Mucosa of stomach (tissue), 1 donor: ENCODE results near the gene PTPRH.

Experiments used
- H3K27me3 ChIP-seq: one replicate; pipeline ENCODE4 v1.7.0; 2013; ENCODE audit warnings: mild to moderate bottlenecking, low read length; ENCODE audit not compliant: control insufficient read depth, insufficient read depth
- H3K36me3 ChIP-seq: one replicate; pipeline ENCODE4 v1.7.0; 2013; ENCODE audit warnings: low read length; ENCODE audit not compliant: control insufficient read depth, insufficient read depth
- H3K4me1 ChIP-seq: one replicate; pipeline ENCODE4 v1.7.0; 2013; ENCODE audit warnings: mild to moderate bottlenecking, low read length; ENCODE audit not compliant: control insufficient read depth, insufficient read depth
- H3K4me3 ChIP-seq: one replicate; pipeline ENCODE4 v1.7.0; 2013; ENCODE audit warnings: low read length
- H3K9ac ChIP-seq: one replicate; pipeline ENCODE4 v1.7.0; 2013; ENCODE audit warnings: mild to moderate bottlenecking, low read length, moderate library complexity
- H3K9me3 ChIP-seq: one replicate; pipeline ENCODE4 v1.7.0; 2013; ENCODE audit warnings: mild to moderate bottlenecking, low read length, moderate library complexity; ENCODE audit not compliant: control insufficient read depth
- donor health status: Pancreatic carcinoma.

The PTPRH gene

GRCh38 chr19:55171440-55171839 is 37.9 kb downstream of the PTPRH start:
- H3K27me3 ChIP-seq = peaks cover 60% of the 10 kb centered on the region
- H3K4me3 ChIP-seq = no peak overlapping the region
- no peaks in the 10 kb centered on the region for H3K9me3 ChIP-seq
- peaks cover 18% of the 10 kb centered on the region for H3K4me1 ChIP-seq
- H3K36me3 ChIP-seq = no peaks in the 10 kb centered on the region
- H3K9ac ChIP-seq = no peak overlapping the region

- Histone ChIP-seq H3K36me3 (no peaks in the 10 kb centered on the region), H3K27me3 (peaks cover 39% of the 10 kb centered on the region), H3K9me3 (no peaks in the 10 kb centered on the region), H3K4me1 (peaks cover 15% of the 10 kb centered on the region), H3K4me3 (no peak overlapping the region), H3K9ac (no peak overlapping the region)
Observed at GRCh38 chr19:55169136-55169535, 40.2 kb downstream of the PTPRH start.

- no peaks in the 10 kb centered on the region for H3K36me3 ChIP-seq
- H3K9me3 ChIP-seq = no peaks in the 10 kb centered on the region
- H3K27me3 ChIP-seq = peaks cover 27% of the 10 kb centered on the region
- H3K4me3 ChIP-seq = peak within 1 kb of the TSS; percentile 34
- H3K9ac ChIP-seq = no peak within 1 kb of the TSS
- peaks cover 7% of the 10 kb centered on the region for H3K4me1 ChIP-seq
Observed at GRCh38 chr19:55166530-55167268, 42.6 kb downstream of the PTPRH start, which contains the start of gene DNAAF3. Gene DNAAF3, minus strand, starts transcription at chr19:55166613. Its CDS starts 200 bp downstream, at chr19:55166413.

- Histone ChIP-seq H3K9ac (no peak overlapping the region), H3K4me1 (peaks cover 7% of the 10 kb centered on the region), H3K36me3 (no peaks in the 10 kb centered on the region), H3K9me3 (no peaks in the 10 kb centered on the region), H3K27me3 (peaks cover 27% of the 10 kb centered on the region), H3K4me3 (peak overlapping the region; percentile 34)
Observed at GRCh38 chr19:55165952-55166529, 43.3 kb downstream of the PTPRH start.

- H3K27me3 ChIP-seq = peaks cover 48% of the 10 kb centered on the region
- no peak overlapping the region for H3K4me3 ChIP-seq
- H3K36me3 ChIP-seq = no peaks in the 10 kb centered on the region
- no peaks in the 10 kb centered on the region for H3K9me3 ChIP-seq
- H3K9ac ChIP-seq = no peak overlapping the region
- peaks cover 8% of the 10 kb centered on the region for H3K4me1 ChIP-seq
Observed at GRCh38 chr19:55161571-55162322, 47.6 kb downstream of the PTPRH start.

- Histone ChIP-seq H3K9ac (no peak overlapping the region), H3K9me3 (no peaks in the 10 kb centered on the region), H3K36me3 (no peaks in the 10 kb centered on the region), H3K4me1 (peaks cover 13% of the 10 kb centered on the region), H3K4me3 (no peak overlapping the region), H3K27me3 (peaks cover 54% of the 10 kb centered on the region)
Observed at GRCh38 chr19:55160986-55161365, 48.3 kb downstream of the PTPRH start.

- no peak overlapping the region for H3K9ac ChIP-seq
- H3K4me3 ChIP-seq = no peak overlapping the region
- H3K36me3 ChIP-seq = no peaks in the 10 kb centered on the region
- peaks cover 54% of the 10 kb centered on the region for H3K27me3 ChIP-seq
- H3K9me3 ChIP-seq = no peaks in the 10 kb centered on the region
- peaks cover 13% of the 10 kb centered on the region for H3K4me1 ChIP-seq
Observed at GRCh38 chr19:55160128-55160985, 48.9 kb downstream of the PTPRH start.

- H3K4me1 ChIP-seq = peaks cover 13% of the 10 kb centered on the region
- H3K9ac ChIP-seq = no peak overlapping the region
- H3K36me3 ChIP-seq = no peaks in the 10 kb centered on the region
- H3K9me3 ChIP-seq = no peaks in the 10 kb centered on the region
- H3K27me3 ChIP-seq = peaks cover 51% of the 10 kb centered on the region
- no peak overlapping the region for H3K4me3 ChIP-seq
Observed at GRCh38 chr19:55158848-55159749, 50.2 kb downstream of the PTPRH start.

- Histone ChIP-seq H3K4me1 (peaks cover 13% of the 10 kb centered on the region), H3K27me3 (peaks cover 51% of the 10 kb centered on the region), H3K36me3 (no peaks in the 10 kb centered on the region), H3K4me3 (no peak overlapping the region), H3K9me3 (no peaks in the 10 kb centered on the region), H3K9ac (no peak overlapping the region)
Observed at GRCh38 chr19:55158423-55158822, 50.9 kb downstream of the PTPRH start.

- no peaks in the 10 kb centered on the region for H3K36me3 ChIP-seq
- peaks cover 51% of the 10 kb centered on the region for H3K27me3 ChIP-seq
- no peak within 1 kb of the TSS for H3K9ac ChIP-seq
- H3K9me3 ChIP-seq = no peaks in the 10 kb centered on the region
- no peak within 1 kb of the TSS for H3K4me3 ChIP-seq
- peaks cover 13% of the 10 kb centered on the region for H3K4me1 ChIP-seq
Observed at GRCh38 chr19:55157064-55157908, 52.0 kb downstream of the PTPRH start, which contains the start of gene TNNI3. Gene TNNI3, minus strand, starts transcription at chr19:55157732. Its CDS starts 143 bp downstream, at chr19:55157589.
